HepG2 (cell line): Measurements from ENCODE around the gene METTL22. TPM values are rescaled to one million over a fixed set of nuclear protein-coding genes. Genes with fewer than 3 reads are reported as not detected.

Experiments used
- ATF5 ChIP-seq: sonication (generic); formaldehyde crosslinking; IDR thresholded peaks from 2 replicates; pipeline ENCODE4 v1.4.0; 2020; ENCODE audit warnings: mild to moderate bottlenecking, low read depth, missing genetic modification reagents
- HNF4G ChIP-seq, 2 experiments: sonication (generic) in 1 of 2; formaldehyde crosslinking in 1 of 2; IDR thresholded peaks; 2 replicates each; pipeline versions ENCODE4 v1.4.0 to v1.6.1; 2011 to 2020; ENCODE audit warnings: borderline replicate concordance in 2 of 2, low read depth in 2 of 2, mild to moderate bottlenecking in 2 of 2, low read length in 1 of 2, missing genetic modification reagents in 1 of 2, moderate library complexity in 1 of 2
- HNRNPK ChIP-seq: fragments of 200-400 bp; formaldehyde crosslinking; IDR thresholded peaks from 2 replicates; pipeline ENCODE4 v1.6.1; 2018; ENCODE audit warnings: low read length, low read depth, moderate library complexity, mild to moderate bottlenecking; ENCODE audit not compliant: poor library complexity, severe bottlenecking
- MAF1 ChIP-seq: sonication (generic); formaldehyde crosslinking; IDR thresholded peaks from 2 replicates; pipeline ENCODE4 v1.5.0; 2020; ENCODE audit warnings: missing genetic modification reagents, borderline replicate concordance
- NBN ChIP-seq: fragments of 450-650 bp; conservative IDR thresholded peaks from 2 replicates; pipeline ENCODE4 v1.6.1; 2017
- NCOA5 ChIP-seq: sonication (generic); formaldehyde crosslinking; IDR thresholded peaks from 2 replicates; pipeline ENCODE4 v1.4.0; 2020; ENCODE audit warnings: missing genetic modification reagents
- SMAD1 ChIP-seq: sonication (generic); formaldehyde crosslinking; IDR thresholded peaks from 2 replicates; pipeline ENCODE4 v1.4.0; 2020; ENCODE audit warnings: missing genetic modification reagents, low read depth, mild to moderate bottlenecking, borderline replicate concordance
- SP140L ChIP-seq: sonication (generic); formaldehyde crosslinking; IDR thresholded peaks from 2 replicates; pipeline ENCODE4 v1.4.0; 2020; ENCODE audit warnings: missing genetic modification reagents, borderline replicate concordance
- U2AF1 ChIP-seq: fragments of 200-400 bp; formaldehyde crosslinking; optimal IDR thresholded peaks from 2 replicates; pipeline ENCODE3; 2017; ENCODE audit warnings: mild to moderate bottlenecking, low read depth, low read length
- XRCC5 ChIP-seq: fragments of 200-400 bp; formaldehyde crosslinking; optimal IDR thresholded peaks from 2 replicates; pipeline ENCODE3; 2017; ENCODE audit warnings: mild to moderate bottlenecking, low read length
- ZBTB38 ChIP-seq: sonication (generic); formaldehyde crosslinking; IDR thresholded peaks from 2 replicates; pipeline ENCODE4 v1.5.1; 2020; ENCODE audit warnings: mild to moderate bottlenecking, missing genetic modification reagents
- ZC3H13 ChIP-seq: sonication (generic); formaldehyde crosslinking; IDR thresholded peaks from 2 replicates; pipeline ENCODE4 v1.8.1; 2023; ENCODE audit warnings: mild to moderate bottlenecking, missing genetic modification reagents, moderate library complexity
- ZNF143 ChIP-seq: sonication (generic); formaldehyde crosslinking; IDR thresholded peaks from 2 replicates; pipeline ENCODE4 v1.4.0; 2020; ENCODE audit warnings: missing genetic modification reagents
- ZNF20 ChIP-seq: sonication (generic); formaldehyde crosslinking; IDR thresholded peaks from 2 replicates; pipeline ENCODE4 v1.4.0; 2020; ENCODE audit warnings: mild to moderate bottlenecking, moderate library complexity, missing genetic modification reagents
- ZNF274 ChIP-seq: sonication (generic); formaldehyde crosslinking; IDR thresholded peaks from 2 replicates; pipeline ENCODE4 v1.5.1; 2020; ENCODE audit warnings: mild to moderate bottlenecking, missing genetic modification reagents
- ZNF326 ChIP-seq: sonication (generic); formaldehyde crosslinking; IDR thresholded peaks from 2 replicates; pipeline ENCODE4 v1.4.0; 2020; ENCODE audit warnings: missing genetic modification reagents, borderline replicate concordance
- ZNF367 ChIP-seq: sonication (generic); formaldehyde crosslinking; IDR thresholded peaks from 2 replicates; pipeline ENCODE4 v1.4.0; 2020; ENCODE audit warnings: missing genetic modification reagents, borderline replicate concordance
- ZNF607 ChIP-seq: sonication (generic); formaldehyde crosslinking; IDR thresholded peaks from 2 replicates; pipeline ENCODE4 v1.5.1; 2020; ENCODE audit warnings: missing genetic modification reagents, mild to moderate bottlenecking, borderline replicate concordance
- ZNF652 ChIP-seq: IDR thresholded peaks from 2 replicates; pipeline ENCODE4 v1.6.1; 2016; ENCODE audit warnings: low read depth, borderline replicate concordance
- ZNF766 ChIP-seq: sonication (generic); formaldehyde crosslinking; IDR thresholded peaks from 2 replicates; pipeline ENCODE4 v1.5.0; 2020; ENCODE audit warnings: missing genetic modification reagents, borderline replicate concordance
- ZSCAN9 ChIP-seq: IDR thresholded peaks from 2 replicates; pipeline ENCODE4 v1.6.1; 2016; ENCODE audit warnings: borderline replicate concordance
- polyA plus RNA-seq, 8 experiments: library from polyadenylated mRNA; depleted of rRNA in 3 of 8; stranded (reverse) in 7 of 8; unstranded in 1 of 8; fragments of >200 nt; fragmentation: Illumina TruSeq in 4 of 8; extraction: Trizol in 4 of 8; gene quantifications; 2 replicates each; pipeline versions ENCODE4 v1.2.1 to v1.2.3, GENCODE V29; 2011 to 2016; ENCODE audit warnings: low read depth in 4 of 8, missing spikeins in 1 of 8, mixed read lengths in 1 of 8; ENCODE audit not compliant: insufficient read depth in 1 of 8
- total RNA-seq, 5 experiments: library from RNA; depleted of rRNA; stranded (reverse); fragments of >200 nt; fragmentation: Illumina TruSeq; extraction: Trizol; gene quantifications; 2 replicates each; pipeline ENCODE4 v1.2.3, GENCODE V29; 2016; ENCODE audit warnings: low read depth in 1 of 5
- TF ChIP-seq, protein P1 (sequence below): sonication (generic); formaldehyde crosslinking; IDR thresholded peaks from one replicate; pipeline ENCODE4 v1.5.1; 2020; ENCODE audit warnings: mild to moderate bottlenecking, missing genetic modification reagents; ENCODE audit errors: not compliant biosample characterization

METTL22 gene
- total and polyA plus RNA-seq, 2 of the 13 experiments (the other 11 are each of a cell fraction or from before 2014, with no cell fraction given), result 36.2 to 94.8 TPM

GRCh38 chr16:8686031-8686621, 64.6 kb downstream of the METTL22 start (continued):
- TF ChIP-seq, protein P1, sequence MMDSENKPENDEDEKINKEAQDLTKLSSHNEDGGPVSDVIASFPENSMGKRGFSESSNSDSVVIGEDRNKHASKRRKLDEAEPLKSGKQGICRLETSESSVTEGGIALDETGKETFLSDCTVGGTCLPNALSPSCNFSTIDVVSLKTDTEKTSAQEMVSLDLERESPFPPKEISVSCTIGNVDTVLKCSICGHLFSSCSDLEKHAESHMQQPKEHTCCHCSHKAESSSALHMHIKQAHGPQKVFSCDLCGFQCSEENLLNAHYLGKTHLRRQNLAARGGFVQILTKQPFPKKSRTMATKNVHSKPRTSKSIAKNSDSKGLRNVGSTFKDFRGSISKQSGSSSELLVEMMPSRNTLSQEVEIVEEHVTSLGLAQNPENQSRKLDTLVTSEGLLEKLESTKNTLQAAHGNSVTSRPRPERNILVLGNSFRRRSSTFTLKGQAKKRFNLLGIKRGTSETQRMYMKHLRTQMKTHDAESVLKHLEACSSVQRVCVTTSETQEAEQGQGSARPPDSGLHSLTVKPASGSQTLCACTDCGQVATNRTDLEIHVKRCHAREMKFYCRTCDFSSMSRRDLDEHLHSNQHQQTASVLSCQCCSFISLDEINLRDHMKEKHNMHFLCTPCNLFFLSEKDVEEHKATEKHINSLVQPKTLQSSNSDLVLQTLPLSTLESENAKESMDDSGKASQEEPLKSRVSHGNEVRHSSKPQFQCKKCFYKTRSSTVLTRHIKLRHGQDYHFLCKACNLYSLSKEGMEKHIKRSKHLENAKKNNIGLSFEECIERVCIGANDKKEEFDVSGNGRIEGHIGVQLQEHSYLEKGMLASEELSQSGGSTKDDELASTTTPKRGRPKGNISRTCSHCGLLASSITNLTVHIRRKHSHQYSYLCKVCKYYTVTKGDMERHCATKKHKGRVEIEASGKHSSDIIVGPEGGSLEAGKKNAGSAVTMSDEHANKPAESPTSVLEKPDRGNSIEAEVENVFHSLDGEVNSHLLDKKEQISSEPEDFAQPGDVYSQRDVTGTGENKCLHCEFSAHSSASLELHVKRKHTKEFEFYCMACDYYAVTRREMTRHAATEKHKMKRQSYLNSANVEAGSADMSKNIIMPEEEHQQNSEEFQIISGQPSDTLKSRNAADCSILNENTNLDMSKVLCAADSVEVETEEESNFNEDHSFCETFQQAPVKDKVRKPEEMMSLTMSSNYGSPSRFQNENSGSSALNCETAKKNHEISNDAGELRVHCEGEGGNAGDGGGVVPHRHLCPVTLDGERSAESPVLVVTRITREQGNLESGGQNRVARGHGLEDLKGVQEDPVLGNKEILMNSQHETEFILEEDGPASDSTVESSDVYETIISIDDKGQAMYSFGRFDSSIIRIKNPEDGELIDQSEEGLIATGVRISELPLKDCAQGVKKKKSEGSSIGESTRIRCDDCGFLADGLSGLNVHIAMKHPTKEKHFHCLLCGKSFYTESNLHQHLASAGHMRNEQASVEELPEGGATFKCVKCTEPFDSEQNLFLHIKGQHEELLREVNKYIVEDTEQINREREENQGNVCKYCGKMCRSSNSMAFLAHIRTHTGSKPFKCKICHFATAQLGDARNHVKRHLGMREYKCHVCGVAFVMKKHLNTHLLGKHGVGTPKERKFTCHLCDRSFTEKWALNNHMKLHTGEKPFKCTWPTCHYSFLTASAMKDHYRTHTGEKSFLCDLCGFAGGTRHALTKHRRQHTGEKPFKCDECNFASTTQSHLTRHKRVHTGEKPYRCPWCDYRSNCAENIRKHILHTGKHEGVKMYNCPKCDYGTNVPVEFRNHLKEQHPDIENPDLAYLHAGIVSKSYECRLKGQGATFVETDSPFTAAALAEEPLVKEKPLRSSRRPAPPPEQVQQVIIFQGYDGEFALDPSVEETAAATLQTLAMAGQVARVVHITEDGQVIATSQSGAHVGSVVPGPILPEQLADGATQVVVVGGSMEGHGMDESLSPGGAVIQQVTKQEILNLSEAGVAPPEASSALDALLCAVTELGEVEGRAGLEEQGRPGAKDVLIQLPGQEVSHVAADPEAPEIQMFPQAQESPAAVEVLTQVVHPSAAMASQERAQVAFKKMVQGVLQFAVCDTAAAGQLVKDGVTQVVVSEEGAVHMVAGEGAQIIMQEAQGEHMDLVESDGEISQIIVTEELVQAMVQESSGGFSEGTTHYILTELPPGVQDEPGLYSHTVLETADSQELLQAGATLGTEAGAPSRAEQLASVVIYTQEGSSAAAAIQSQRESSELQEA (CRISPR knock-in tag), result peak; percentile 63
- TF ChIP-seq ZNF766 (CRISPR knock-in tag) (peak; percentile 85; the same call in 1 of the 2 replicates), NCOA5 (CRISPR knock-in tag) (0 out of 2 replicates have a peak, but pooled peaks have one; percentile 45), ATF5 (CRISPR knock-in tag) (no peak), ZSCAN9 (CRISPR knock-in tag) (no peak), ZC3H13 (CRISPR knock-in tag) (no peak), ZNF652 (CRISPR knock-in tag) (no peak), ZNF367 (CRISPR knock-in tag) (no peak), ZNF274 (0 out of 2 replicates have a peak, but pooled peaks have one; percentile 59), HNRNPK (no peak), ZBTB38 (CRISPR knock-in tag) (peak; percentile 53; the same call in 1 of the 2 replicates), SMAD1 (no peak), U2AF1 (no peak), MAF1 (0 out of 2 replicates have a peak, but pooled peaks have one; percentile 48), ZNF607 (CRISPR knock-in tag) (peak; percentile 12; the same call in 1 of the 2 replicates), NBN (no peak), ZNF326 (no peak), HNF4G (IDR thresholded peaks at IDR 0.05; ENCODE audit: borderline replicate concordance, low read depth, low read length) (no peak), HNF4G (CRISPR knock-in tag; IDR thresholded peaks at IDR 0.05; ENCODE audit: borderline replicate concordance, low read depth) (no peak), SP140L (no peak), ZNF20 (CRISPR knock-in tag) (no peak), ZNF143 (CRISPR knock-in tag) (0 out of 2 replicates have a peak, but pooled peaks have one; percentile 25), XRCC5 (peak; percentile 27)
